ENCODE measurements around the gene CDC42EP5.
"Not testable (repeated sequence)": the region's sequence is repeated elsewhere in the genome, so short reads cannot be mapped to it uniquely, and the experiment has no call there.

The CDC42EP5 gene

GRCh38 chr19:54470991-54471782 is 1.9 kb downstream of the CDC42EP5 start:
- Mint-ChIP-seq H3K27ac (peak overlapping the region; percentile 40 to 43), H3K4me1 (peaks cover 30% of the 10 kb centered on the region), H3K4me3 (peak overlapping the region; percentile 54 to 77), H3K9me3 (no peaks in the 10 kb centered on the region), H3K27me3 (peaks cover 54% of the 10 kb centered on the region)
- ATAC-seq (peak; percentile 60), DNase-seq (no peak)

DNA sequence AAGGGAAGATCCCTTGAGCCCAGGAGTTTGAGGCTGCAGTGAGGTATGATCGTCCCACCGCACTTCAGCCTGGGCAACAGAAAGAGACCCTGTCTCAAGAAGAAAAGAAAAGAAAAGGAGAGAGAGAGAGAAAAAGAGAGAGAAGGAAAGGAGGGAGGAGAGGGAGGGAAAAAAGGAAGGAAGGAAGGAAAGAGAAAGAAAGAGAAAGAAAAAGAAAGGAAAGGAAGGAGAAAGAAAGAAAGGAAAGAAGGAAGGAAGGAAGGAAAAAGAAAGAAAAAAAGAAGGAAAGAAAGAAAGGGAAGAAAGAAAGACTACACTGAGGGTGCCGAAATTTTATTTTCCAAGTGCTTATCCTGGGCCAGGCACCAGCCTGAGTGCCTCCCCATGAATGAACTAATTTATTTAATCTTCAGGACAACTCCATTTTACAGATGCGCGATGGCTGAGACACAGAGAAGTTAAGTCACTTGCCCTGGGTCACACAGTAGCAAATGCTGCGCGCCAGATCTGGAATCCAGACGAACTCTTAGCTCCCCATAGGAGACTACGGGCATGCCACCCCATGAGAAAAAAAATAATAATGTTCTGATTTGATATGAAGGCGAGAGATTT is 2.7 kb downstream of the CDC42EP5 start:
- peak; percentile 20 for ATAC-seq
- H3K27me3 Mint-ChIP-seq = peaks cover 60% of the 10 kb centered on the region
- no peak overlapping the region for H3K27ac Mint-ChIP-seq

DNA sequence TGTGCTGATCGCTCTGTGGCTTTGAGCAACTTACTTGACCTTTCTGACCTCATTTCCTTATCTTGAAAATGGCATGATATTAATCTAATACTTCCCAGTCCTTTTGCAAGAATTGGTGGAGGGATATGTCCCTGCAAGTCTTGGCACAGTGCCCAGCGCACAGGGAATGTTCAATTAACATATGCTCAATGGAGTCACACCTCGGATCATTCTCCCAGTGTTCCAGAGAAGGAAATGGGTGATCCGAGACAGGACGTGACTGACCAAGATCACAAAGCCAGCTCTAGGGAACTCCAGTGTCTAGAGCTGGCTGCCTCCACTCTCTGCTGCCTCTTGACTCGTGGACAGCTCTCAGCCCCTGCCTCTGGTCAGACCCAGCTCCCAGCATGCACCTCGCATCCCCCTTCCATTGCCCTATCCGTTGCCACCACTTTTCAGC is 3.6 kb downstream of the CDC42EP5 start:
- H3K4me3 Mint-ChIP-seq = no peak overlapping the region
- DNase-seq (no peak), ATAC-seq (no peak)
- H3K27me3 Mint-ChIP-seq = peaks cover 60% of the 10 kb centered on the region
- H3K9me3 Mint-ChIP-seq = no peaks in the 10 kb centered on the region
- H3K27ac Mint-ChIP-seq = no peak overlapping the region
- H3K4me1 Mint-ChIP-seq = peaks cover 33% of the 10 kb centered on the region

More for the DNA sequence above, 2.7 kb downstream of the CDC42EP5 start:
- Mint-ChIP-seq H3K9me3 (no peaks in the 10 kb centered on the region), H3K4me1 (peaks cover 30% of the 10 kb centered on the region), H3K4me3 (peak overlapping the region in 1 of 2 donors; percentile 34)
- DNase-seq = no peak

DNA sequence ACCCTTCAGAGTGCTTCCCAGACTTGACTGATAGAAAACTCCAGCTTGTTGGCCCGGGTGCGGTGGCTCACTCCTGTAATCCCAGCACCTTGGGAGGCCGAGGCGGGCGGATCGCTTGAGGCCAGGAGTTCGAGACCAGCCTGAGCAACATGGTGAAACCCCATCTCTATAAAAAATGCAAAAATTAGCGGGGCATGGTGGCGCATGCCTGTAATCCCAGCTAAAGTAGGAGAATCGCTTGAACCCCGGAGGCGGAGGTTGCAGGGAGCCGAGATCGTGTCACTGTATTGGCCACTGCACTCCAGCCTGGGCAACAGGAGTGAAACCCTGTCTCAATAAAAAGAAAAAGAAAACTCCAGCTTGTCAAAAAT is 7.0 kb downstream of the CDC42EP5 start:
- H3K27ac Mint-ChIP-seq = not testable (repeated sequence)

GRCh38 chr19:54465426-54466109 is 7.5 kb downstream of the CDC42EP5 start:
- no peak for ATAC-seq
- Mint-ChIP-seq H3K27ac (peak overlapping the region in 1 of 2 donors; percentile 33), H3K4me1 (peaks cover 41% of the 10 kb centered on the region), H3K9me3 (no peaks in the 10 kb centered on the region), H3K27me3 (peaks cover 30% of the 10 kb centered on the region), H3K4me3 (peak overlapping the region; percentile 69 to 70)
- no peak for DNase-seq

More for the DNA sequence above, 7.0 kb downstream of the CDC42EP5 start:
- peaks cover 41% of the 10 kb centered on the region for H3K4me1 Mint-ChIP-seq
- H3K9me3 Mint-ChIP-seq, DNase-seq, ATAC-seq: not testable (repeated sequence)
- H3K4me3 Mint-ChIP-seq = peak overlapping the region; percentile 69 to 70
- peaks cover 36% of the 10 kb centered on the region for H3K27me3 Mint-ChIP-seq

DNA sequence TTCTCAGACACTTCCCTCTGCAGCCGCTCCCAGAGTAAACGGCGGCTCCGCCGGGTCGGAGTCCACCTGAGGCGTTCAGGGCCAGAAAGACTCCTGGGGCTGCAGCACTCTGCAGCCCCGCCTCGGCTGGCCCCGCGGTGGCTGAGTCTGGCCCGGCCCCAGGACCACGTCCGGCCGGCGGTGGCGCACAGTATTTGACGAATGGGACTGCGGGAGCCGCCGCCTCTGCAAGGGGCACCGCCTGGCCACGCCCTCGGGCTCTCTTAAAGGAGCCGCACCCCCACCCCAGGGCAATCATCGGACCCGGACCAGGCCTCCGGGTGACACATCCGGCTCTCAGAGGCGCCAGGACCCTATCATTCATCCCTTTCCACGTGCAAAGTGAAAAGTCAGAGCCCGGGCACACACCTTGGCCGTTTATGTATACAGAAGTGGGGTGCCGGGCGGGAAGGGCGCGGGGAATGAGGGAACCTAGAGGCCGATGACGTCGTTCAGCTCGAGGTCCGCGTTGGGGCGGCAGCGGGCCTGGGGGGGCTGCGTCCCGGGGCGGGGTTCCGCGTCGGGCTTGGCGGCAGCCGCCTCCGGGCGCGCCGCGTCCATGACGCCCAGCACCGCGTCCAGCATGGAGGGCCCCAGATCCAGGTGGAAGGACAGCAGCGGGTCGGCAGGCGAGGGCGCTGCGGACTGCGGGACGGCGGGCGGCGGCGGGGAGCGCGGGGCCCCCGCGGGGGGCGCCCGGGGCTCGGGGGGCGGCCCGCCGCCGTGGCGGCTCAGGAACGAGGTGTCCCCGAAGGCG is 8.3 kb downstream of the CDC42EP5 start:
- H3K4me3 Mint-ChIP-seq = peak overlapping the region; percentile 87 to 92
- no peaks in the 10 kb centered on the region for H3K9me3 Mint-ChIP-seq
- ATAC-seq (peak; percentile 66), DNase-seq (peak; percentile 84 to 90)
- H3K27ac Mint-ChIP-seq = peak overlapping the region; percentile 94 to 97
- H3K27me3 Mint-ChIP-seq = peaks cover 23% of the 10 kb centered on the region
- H3K4me1 Mint-ChIP-seq = peaks cover 38% of the 10 kb centered on the region

- peak; percentile 91 to 95 for DNase-seq
- peaks cover 42% of the 10 kb centered on the region for H3K4me1 Mint-ChIP-seq
- H3K9me3 Mint-ChIP-seq = no peaks in the 10 kb centered on the region
- peak; percentile 70 for ATAC-seq
- H3K27me3 Mint-ChIP-seq = peaks cover 16% of the 10 kb centered on the region
- H3K4me3 Mint-ChIP-seq = peak overlapping the region; percentile 87 to 92
- H3K27ac Mint-ChIP-seq = peak overlapping the region; percentile 94 to 97
Observed at GRCh38 chr19:54464044-54464629, 9.0 kb downstream of the CDC42EP5 start.

GRCh38 chr19:54463531-54464043 is 9.5 kb downstream of the CDC42EP5 start, which contains the start of gene LENG9:
TSS of gene LENG9 (minus strand) at chr19:54463778. CDS start at chr19:54463526, 252 bp downstream.
- Mint-ChIP-seq H3K27me3 (peaks cover 11% of the 10 kb centered on the region), H3K4me1 (peaks cover 48% of the 10 kb centered on the region)

GRCh38 chr19:54462655-54463530 is 10.2 kb downstream of the CDC42EP5 start:
- peak in 1 of 2 donors; percentile 76 for DNase-seq
- H3K27ac Mint-ChIP-seq = peak overlapping the region; percentile 33 to 97
- no peaks in the 10 kb centered on the region for H3K9me3 Mint-ChIP-seq
- H3K4me3 Mint-ChIP-seq = peak overlapping the region; percentile 87 to 92
- peaks cover 54% of the 10 kb centered on the region for H3K4me1 Mint-ChIP-seq
- H3K27me3 Mint-ChIP-seq = peaks cover 8% of the 10 kb centered on the region
- ATAC-seq = peak; percentile 43

More at GRCh38 chr19:54463531-54464043, 9.5 kb downstream of the CDC42EP5 start, which contains the start of gene LENG9:
- Mint-ChIP-seq H3K4me3 (peak within 1 kb of the TSS; percentile 87 to 92), H3K9me3 (no peaks in the 10 kb centered on the region), H3K27ac (peak within 1 kb of the TSS; percentile 94 to 97)
- DNase-seq (peak; percentile 95 to 98), ATAC-seq (peak; percentile 70)

DNA sequence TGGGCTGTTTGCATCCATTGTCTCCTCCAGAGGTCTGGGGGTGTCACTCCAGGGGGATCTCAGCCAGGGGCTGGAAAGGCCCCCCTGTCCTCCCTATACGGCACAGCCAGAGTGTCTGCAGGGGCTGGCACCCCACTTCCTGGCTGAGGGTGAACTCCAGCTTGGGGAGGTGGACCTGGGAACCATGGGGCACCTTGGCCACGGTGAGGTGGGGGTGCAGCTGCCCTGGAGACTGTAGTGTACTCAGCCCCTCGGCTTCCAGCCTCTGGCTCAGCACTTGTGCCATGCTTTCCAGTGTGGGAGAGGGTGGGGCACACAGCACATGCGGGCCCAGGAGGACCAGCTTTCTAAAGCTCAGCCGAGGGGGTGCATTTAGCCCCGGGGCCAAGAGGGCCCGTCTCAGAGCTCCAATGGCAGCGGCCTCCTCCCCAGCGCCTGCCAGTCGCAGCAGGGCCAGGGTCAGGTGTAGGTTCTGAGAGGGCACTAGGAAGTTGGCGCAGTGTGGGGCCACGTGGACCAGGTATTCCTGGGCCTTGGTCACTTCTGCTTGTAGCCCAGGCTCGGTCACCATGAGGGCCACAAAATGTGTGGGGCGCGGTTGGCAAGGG is 10.9 kb downstream of the CDC42EP5 start:
- H3K27me3 Mint-ChIP-seq = peaks cover 8% of the 10 kb centered on the region
- peak overlapping the region in 1 of 2 donors; percentile 50 for H3K27ac Mint-ChIP-seq
- H3K9me3 Mint-ChIP-seq = no peaks in the 10 kb centered on the region
- DNase-seq (no peak), ATAC-seq (no peak)
- H3K4me1 Mint-ChIP-seq = peaks cover 55% of the 10 kb centered on the region
- peak overlapping the region; percentile 74 to 87 for H3K4me3 Mint-ChIP-seq

DNA sequence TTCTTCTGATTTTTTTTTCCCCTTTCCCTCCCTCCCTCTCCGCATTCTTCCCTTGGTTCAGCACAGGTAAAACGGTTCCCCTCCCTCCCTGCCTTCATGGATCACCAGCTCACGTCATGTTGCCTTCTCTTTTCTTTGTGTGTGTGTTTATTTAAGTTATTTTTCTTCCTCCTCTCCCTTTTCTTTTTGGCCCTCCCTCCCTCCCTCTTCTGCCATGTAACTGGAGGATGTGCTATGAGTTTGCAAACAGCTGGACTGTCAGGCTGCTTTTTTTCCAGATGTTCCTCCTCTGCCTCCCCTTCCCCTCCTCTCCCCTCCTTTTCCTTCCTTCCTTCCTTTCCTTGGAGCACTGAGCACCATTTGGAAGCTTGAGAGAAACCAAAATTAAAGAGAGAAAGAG is 11.5 kb downstream of the CDC42EP5 start:
- no peak for ATAC-seq
- peaks cover 55% of the 10 kb centered on the region for H3K4me1 Mint-ChIP-seq
- H3K9me3 Mint-ChIP-seq = no peaks in the 10 kb centered on the region
- peak overlapping the region; percentile 74 to 87 for H3K4me3 Mint-ChIP-seq
- H3K27me3 Mint-ChIP-seq = peaks cover 8% of the 10 kb centered on the region
- DNase-seq = no peak
- H3K27ac Mint-ChIP-seq = peak overlapping the region in 1 of 2 donors; percentile 67

DNA sequence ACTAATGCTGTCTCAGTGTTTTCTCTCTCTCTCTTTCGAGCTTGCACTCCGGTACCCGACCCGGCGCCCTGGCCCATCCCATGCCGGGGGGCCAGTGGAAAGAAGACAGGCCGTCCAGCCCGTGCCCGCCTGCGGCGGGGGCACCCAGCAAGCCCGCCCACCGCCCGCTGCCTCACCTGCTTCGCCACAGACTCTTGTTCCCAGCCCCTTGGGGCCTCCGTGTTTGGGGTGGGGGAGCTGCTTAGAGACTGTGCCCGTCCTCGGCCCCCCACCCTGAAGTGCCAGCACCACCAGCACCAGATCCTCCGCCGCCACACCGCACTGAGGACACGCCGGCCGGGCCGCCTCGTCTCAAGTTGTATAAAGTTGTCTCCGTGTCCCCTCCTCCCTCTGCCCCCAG is 11.9 kb downstream of the CDC42EP5 start:
- H3K9me3 Mint-ChIP-seq = no peaks in the 10 kb centered on the region
- H3K27me3 Mint-ChIP-seq = peaks cover 8% of the 10 kb centered on the region
- ATAC-seq (no peak), DNase-seq (no peak)
- H3K4me3 Mint-ChIP-seq = peak overlapping the region; percentile 57 to 74
- H3K4me1 Mint-ChIP-seq = peaks cover 55% of the 10 kb centered on the region
- peak overlapping the region in 1 of 2 donors; percentile 67 for H3K27ac Mint-ChIP-seq
